Measurements from ENCODE around the gene EID1. TPM values are rescaled to one million over a fixed set of nuclear protein-coding genes. Genes with fewer than 3 reads are reported as not detected.

The EID1 gene
- total RNA-seq, 1 experiment from 2014 or later, result 128 TPM

- no TSS peak for BruUV-seq (replicated peaks)
- no peaks in the 10 kb centered on the region for H3K27me3 ChIP-seq (replicated peaks; ENCODE audit: insufficient read depth, low read depth, low read length, poor library complexity)
- no peak for DNase-seq (ENCODE audit: low spot score)
- no peaks in the 10 kb centered on the region for H3K9me3 ChIP-seq (ENCODE audit: low read depth, low read length, poor library complexity, severe bottlenecking)
- H3K4me3 ChIP-seq (ENCODE audit: low read depth, low read length, poor library complexity, severe bottlenecking), result no peak overlapping the region
- CTCF ChIA-PET, result no interaction called here
- POLR2A ChIA-PET (ENCODE audit: low non-redundant PET), result no interaction called here
- H3K4me1 ChIP-seq (ENCODE audit: insufficient read depth, low read length, poor library complexity, severe bottlenecking), result no peaks in the 10 kb centered on the region
- intact Hi-C loops (cut with micrococcal nuclease; ENCODE audit: unreplicated experiment), result no loop called here
- H3K27ac ChIP-seq (ENCODE audit: low read depth, low read length, poor library complexity, severe bottlenecking), result no peak overlapping the region
- TF ChIP-seq, protein P1, sequence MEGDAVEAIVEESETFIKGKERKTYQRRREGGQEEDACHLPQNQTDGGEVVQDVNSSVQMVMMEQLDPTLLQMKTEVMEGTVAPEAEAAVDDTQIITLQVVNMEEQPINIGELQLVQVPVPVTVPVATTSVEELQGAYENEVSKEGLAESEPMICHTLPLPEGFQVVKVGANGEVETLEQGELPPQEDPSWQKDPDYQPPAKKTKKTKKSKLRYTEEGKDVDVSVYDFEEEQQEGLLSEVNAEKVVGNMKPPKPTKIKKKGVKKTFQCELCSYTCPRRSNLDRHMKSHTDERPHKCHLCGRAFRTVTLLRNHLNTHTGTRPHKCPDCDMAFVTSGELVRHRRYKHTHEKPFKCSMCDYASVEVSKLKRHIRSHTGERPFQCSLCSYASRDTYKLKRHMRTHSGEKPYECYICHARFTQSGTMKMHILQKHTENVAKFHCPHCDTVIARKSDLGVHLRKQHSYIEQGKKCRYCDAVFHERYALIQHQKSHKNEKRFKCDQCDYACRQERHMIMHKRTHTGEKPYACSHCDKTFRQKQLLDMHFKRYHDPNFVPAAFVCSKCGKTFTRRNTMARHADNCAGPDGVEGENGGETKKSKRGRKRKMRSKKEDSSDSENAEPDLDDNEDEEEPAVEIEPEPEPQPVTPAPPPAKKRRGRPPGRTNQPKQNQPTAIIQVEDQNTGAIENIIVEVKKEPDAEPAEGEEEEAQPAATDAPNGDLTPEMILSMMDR (conservative IDR thresholded peaks at IDR 0.05; ENCODE audit: low read depth, low read length), result no peak
- TF ChIP-seq EZH2 (IDR thresholded peaks at IDR 0.05; ENCODE audit: borderline replicate concordance, low read depth, low read length, poor library complexity, severe bottlenecking), result no peak
- H3K36me3 ChIP-seq (ENCODE audit: insufficient read depth, low read length, poor library complexity, severe bottlenecking), result no peaks in the 10 kb centered on the region
Measured at GRCh38 chr15:48832648-48833047, 45.3 kb upstream of the EID1 start.

DNA sequence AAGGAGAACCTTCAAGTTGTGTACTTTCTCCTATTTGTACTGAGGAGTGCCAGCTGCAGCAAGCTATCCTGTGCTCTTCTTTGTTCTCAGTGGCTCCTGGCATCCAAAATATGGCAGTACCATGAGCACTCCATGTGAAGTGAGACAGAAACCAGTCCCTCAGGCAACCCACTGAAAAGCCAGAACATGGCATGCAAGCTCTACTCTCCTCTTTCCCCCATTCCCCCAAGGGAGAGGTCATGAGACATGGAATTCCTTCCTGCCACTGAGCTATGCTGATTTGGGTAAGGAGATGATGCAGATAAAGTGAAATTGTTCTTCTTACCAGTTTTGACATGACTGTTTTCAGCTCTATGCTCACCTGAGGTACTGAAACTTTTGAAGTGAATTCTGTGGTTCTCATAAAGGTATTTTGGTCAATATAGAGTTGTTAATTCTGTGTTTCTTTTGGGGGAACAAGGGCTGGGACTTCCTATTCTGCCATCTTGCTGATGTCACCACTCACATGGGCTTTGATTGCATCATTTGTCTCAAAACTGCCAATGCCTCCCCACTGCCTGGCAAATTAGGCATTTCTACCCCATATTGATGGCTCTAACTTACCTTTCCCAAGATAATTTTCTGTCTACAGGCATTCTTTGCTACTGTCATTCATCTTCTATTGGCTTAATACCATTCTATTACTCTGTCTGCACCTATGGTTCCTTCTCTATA, 44.3 kb upstream of the EID1 start:
- intact Hi-C loops (cut with micrococcal nuclease; ENCODE audit: unreplicated experiment), result no loop called here
- CTCF ChIA-PET, result no interaction called here
- Histone ChIP-seq H3K9me3 (ENCODE audit: low read depth, low read length, poor library complexity, severe bottlenecking) (no peaks in the 10 kb centered on the region), H3K36me3 (ENCODE audit: insufficient read depth, low read length, poor library complexity, severe bottlenecking) (no peaks in the 10 kb centered on the region), H3K4me3 (ENCODE audit: low read depth, low read length, poor library complexity, severe bottlenecking) (no peak overlapping the region), H3K4me1 (ENCODE audit: insufficient read depth, low read length, poor library complexity, severe bottlenecking) (no peaks in the 10 kb centered on the region), H3K27me3 (replicated peaks; ENCODE audit: insufficient read depth, low read depth, low read length, poor library complexity) (no peaks in the 10 kb centered on the region), H3K27ac (ENCODE audit: low read depth, low read length, poor library complexity, severe bottlenecking) (no peak overlapping the region)
- POLR2A ChIA-PET (ENCODE audit: low non-redundant PET), result no interaction called here
- TF ChIP-seq, protein P1 (conservative IDR thresholded peaks at IDR 0.05; ENCODE audit: low read depth, low read length), result no peak
- TF ChIP-seq EZH2 (IDR thresholded peaks at IDR 0.05; ENCODE audit: borderline replicate concordance, low read depth, low read length, poor library complexity, severe bottlenecking), result no peak
- DNase-seq (ENCODE audit: low spot score), result no peak
- BruUV-seq (replicated peaks), result no TSS peak

DNA sequence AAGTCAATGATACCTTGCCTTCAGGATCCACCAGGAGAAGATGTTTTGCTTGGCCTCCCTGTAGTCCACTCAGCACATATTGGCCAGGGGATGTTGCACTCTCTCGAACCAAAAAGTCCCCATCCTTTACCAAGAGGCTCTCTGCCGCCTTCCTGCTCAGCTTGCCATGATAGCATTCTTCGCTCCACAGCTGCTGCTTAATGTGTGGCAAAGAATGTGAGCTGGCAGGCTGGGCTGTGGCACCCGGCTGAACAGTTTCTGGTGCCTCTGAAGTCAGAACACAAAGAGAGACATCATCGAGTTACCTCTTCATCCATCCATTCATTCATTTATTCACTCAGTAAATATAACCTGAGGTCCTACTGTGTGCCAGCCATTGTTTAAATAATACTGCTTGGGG, 43.2 kb upstream of the EID1 start:
- Histone ChIP-seq H3K4me3 (ENCODE audit: low read depth, low read length, poor library complexity, severe bottlenecking) (no peak overlapping the region), H3K4me1 (ENCODE audit: insufficient read depth, low read length, poor library complexity, severe bottlenecking) (no peaks in the 10 kb centered on the region), H3K9me3 (ENCODE audit: low read depth, low read length, poor library complexity, severe bottlenecking) (no peaks in the 10 kb centered on the region), H3K27ac (ENCODE audit: low read depth, low read length, poor library complexity, severe bottlenecking) (no peak overlapping the region), H3K36me3 (ENCODE audit: insufficient read depth, low read length, poor library complexity, severe bottlenecking) (no peaks in the 10 kb centered on the region), H3K27me3 (replicated peaks; ENCODE audit: insufficient read depth, low read depth, low read length, poor library complexity) (no peaks in the 10 kb centered on the region)
- BruUV-seq (replicated peaks), result no TSS peak
- CTCF ChIA-PET, result no interaction called here
- POLR2A ChIA-PET (ENCODE audit: low non-redundant PET), result no interaction called here
- intact Hi-C loops (cut with micrococcal nuclease; ENCODE audit: unreplicated experiment), result no loop called here
- TF ChIP-seq EZH2 (IDR thresholded peaks at IDR 0.05; ENCODE audit: borderline replicate concordance, low read depth, low read length, poor library complexity, severe bottlenecking), result no peak
- DNase-seq (ENCODE audit: low spot score), result no peak

- no peaks in the 10 kb centered on the region for H3K27me3 ChIP-seq (replicated peaks; ENCODE audit: insufficient read depth, low read depth, low read length, poor library complexity)
- H3K4me3 ChIP-seq (ENCODE audit: low read depth, low read length, poor library complexity, severe bottlenecking), result no peak overlapping the region
- H3K4me1 ChIP-seq (ENCODE audit: insufficient read depth, low read length, poor library complexity, severe bottlenecking), result no peaks in the 10 kb centered on the region
- TF ChIP-seq EZH2 (IDR thresholded peaks at IDR 0.05; ENCODE audit: borderline replicate concordance, low read depth, low read length, poor library complexity, severe bottlenecking), result no peak
- TF ChIP-seq, protein P1 (conservative IDR thresholded peaks at IDR 0.05; ENCODE audit: low read depth, low read length), result no peak
- intact Hi-C loops (cut with micrococcal nuclease; ENCODE audit: unreplicated experiment), result no loop called here
- no peaks in the 10 kb centered on the region for H3K9me3 ChIP-seq (ENCODE audit: low read depth, low read length, poor library complexity, severe bottlenecking)
- no peaks in the 10 kb centered on the region for H3K36me3 ChIP-seq (ENCODE audit: insufficient read depth, low read length, poor library complexity, severe bottlenecking)
- H3K27ac ChIP-seq (ENCODE audit: low read depth, low read length, poor library complexity, severe bottlenecking), result no peak overlapping the region
- POLR2A ChIA-PET (ENCODE audit: low non-redundant PET), result no interaction called here
- BruUV-seq (replicated peaks), result no TSS peak
- CTCF ChIA-PET, result no interaction called here
- no peak for DNase-seq (ENCODE audit: low spot score)
Measured at GRCh38 chr15:48842501-48842900, 35.4 kb upstream of the EID1 start.

Data from A673 (cell line).